Mesenchymal stem cell (in vitro differentiated cells and primary cell): Measurements from ENCODE around the gene NFASC.

Experiments used
- DNase-seq: peaks from one replicate; pipeline ENCODE4 v3.0.0-alpha.2; 2013
- H2AFZ ChIP-seq: one replicate; pipeline ENCODE4 v1.6.1; 2013; ENCODE audit warnings: low read depth, mild to moderate bottlenecking, control low read depth, inconsistent platforms, low read length, moderate library complexity
- H2AK5ac ChIP-seq: 2 replicates; pipeline ENCODE4 v1.6.1; 2013; ENCODE audit warnings: low read length, moderate library complexity, mild to moderate bottlenecking, inconsistent platforms; ENCODE audit not compliant: severe bottlenecking
- H2BK120ac ChIP-seq: one replicate; pipeline ENCODE4 v1.6.1; 2013; ENCODE audit warnings: low read depth, mild to moderate bottlenecking, inconsistent platforms, low read length, moderate library complexity
- H2BK12ac ChIP-seq, 2 experiments: one replicate each; pipeline ENCODE4 v1.6.1; 2013; ENCODE audit warnings: inconsistent platforms in 2 of 2, low read length in 2 of 2, mild to moderate bottlenecking in 2 of 2, moderate library complexity in 2 of 2, control low read depth in 1 of 2
- H2BK15ac ChIP-seq: one replicate; pipeline ENCODE4 v1.6.1; 2013; ENCODE audit warnings: mild to moderate bottlenecking, low read depth, inconsistent platforms; ENCODE audit not compliant: poor library complexity, severe bottlenecking
- H2BK5ac ChIP-seq: 2 replicates; pipeline ENCODE4 v1.6.1; 2013; ENCODE audit warnings: low read depth, mild to moderate bottlenecking, low read length, control low read depth, inconsistent platforms; ENCODE audit not compliant: poor library complexity, severe bottlenecking
- H3K14ac ChIP-seq, 2 experiments: one replicate each; pipeline ENCODE4 v1.6.1; 2013; ENCODE audit warnings: inconsistent platforms in 2 of 2, low read length in 2 of 2, control low read depth in 1 of 2, mild to moderate bottlenecking in 1 of 2, moderate library complexity in 1 of 2
- H3K18ac ChIP-seq, 2 experiments: one replicate each; pipeline ENCODE4 v1.6.1; 2013; ENCODE audit warnings: inconsistent platforms in 2 of 2, low read length in 2 of 2, control low read depth in 1 of 2, low read depth in 1 of 2, mild to moderate bottlenecking in 1 of 2
- H3K23ac ChIP-seq, 2 experiments: one replicate each; pipeline ENCODE4 v1.6.1; 2013; ENCODE audit warnings: inconsistent platforms in 2 of 2, low read length in 2 of 2, mild to moderate bottlenecking in 2 of 2, moderate library complexity in 2 of 2, control low read depth in 1 of 2
- H3K27ac ChIP-seq: 2 replicates; pipeline ENCODE4 v1.5.1; 2013; ENCODE audit warnings: mild to moderate bottlenecking, moderate library complexity, low read length, control low read depth, inconsistent platforms; ENCODE audit not compliant: poor library complexity, severe bottlenecking
- H3K27me3 ChIP-seq, 2 experiments: 2 replicates each; pipeline versions ENCODE4 v1.6.1 to v1.7.0; 2013; ENCODE audit warnings: low read length in 2 of 2, mild to moderate bottlenecking in 2 of 2, moderate library complexity in 2 of 2, control low read depth in 1 of 2, inconsistent platforms in 1 of 2; ENCODE audit not compliant: control insufficient read depth in 1 of 2, insufficient read depth in 1 of 2
- H3K36me3 ChIP-seq, 2 experiments: 2 replicates each; pipeline versions ENCODE4 v1.6.1 to v1.7.0; 2013; ENCODE audit warnings: low read length in 2 of 2, control low read depth in 1 of 2, inconsistent platforms in 1 of 2, low read depth in 1 of 2, mild to moderate bottlenecking in 1 of 2; ENCODE audit not compliant: insufficient read depth in 2 of 2, control insufficient read depth in 1 of 2
- H3K4ac ChIP-seq, 2 experiments: one replicate each; pipeline ENCODE4 v1.6.1; 2013; ENCODE audit warnings: inconsistent platforms in 2 of 2, low read length in 2 of 2, mild to moderate bottlenecking in 2 of 2, moderate library complexity in 2 of 2, control low read depth in 1 of 2, low read depth in 1 of 2
- H3K4me1 ChIP-seq: 2 replicates; pipeline ENCODE4 v1.6.1; 2013; ENCODE audit warnings: low read depth, low read length, control low read depth; ENCODE audit not compliant: control insufficient read depth, insufficient read depth
- H3K4me2 ChIP-seq: 2 replicates; pipeline ENCODE4 v1.6.1; 2013; ENCODE audit warnings: low read length, mild to moderate bottlenecking, inconsistent platforms; ENCODE audit not compliant: poor library complexity, severe bottlenecking
- H3K4me3 ChIP-seq, 2 experiments: 2 replicates each; pipeline versions ENCODE4 v1.5.1 to v1.7.0; 2013; ENCODE audit warnings: low read length in 2 of 2, mild to moderate bottlenecking in 2 of 2, control low read depth in 1 of 2, low read depth in 1 of 2; ENCODE audit not compliant: insufficient read depth in 1 of 2
- H3K79me1 ChIP-seq: replicated peaks from 2 replicates; pipeline ENCODE4 v1.6.1; 2013; ENCODE audit warnings: mild to moderate bottlenecking, control low read depth, low read length, inconsistent platforms; ENCODE audit not compliant: poor library complexity, severe bottlenecking
- H3K9ac ChIP-seq: 2 replicates; pipeline ENCODE4 v1.7.0; 2013; ENCODE audit warnings: mild to moderate bottlenecking, low read length, moderate library complexity
- H3K9me3 ChIP-seq: 2 replicates; pipeline ENCODE4 v1.7.0; 2013; ENCODE audit warnings: mild to moderate bottlenecking, low read length; ENCODE audit not compliant: control insufficient read depth
- H4K8ac ChIP-seq: one replicate; pipeline ENCODE4 v1.6.1; 2013; ENCODE audit warnings: inconsistent platforms, mild to moderate bottlenecking, low read length, moderate library complexity
- H4K91ac ChIP-seq: one replicate; pipeline ENCODE4 v1.6.1; 2013; ENCODE audit warnings: mild to moderate bottlenecking, low read length, inconsistent platforms
- WGBS: methylation state at CpG from one replicate; pipeline ENCODE4 v1.1.7; 2013; ENCODE audit warnings: mixed read lengths; 5-methylcytosine and 5-hydroxymethylcytosine counted together

NFASC gene

DNA sequence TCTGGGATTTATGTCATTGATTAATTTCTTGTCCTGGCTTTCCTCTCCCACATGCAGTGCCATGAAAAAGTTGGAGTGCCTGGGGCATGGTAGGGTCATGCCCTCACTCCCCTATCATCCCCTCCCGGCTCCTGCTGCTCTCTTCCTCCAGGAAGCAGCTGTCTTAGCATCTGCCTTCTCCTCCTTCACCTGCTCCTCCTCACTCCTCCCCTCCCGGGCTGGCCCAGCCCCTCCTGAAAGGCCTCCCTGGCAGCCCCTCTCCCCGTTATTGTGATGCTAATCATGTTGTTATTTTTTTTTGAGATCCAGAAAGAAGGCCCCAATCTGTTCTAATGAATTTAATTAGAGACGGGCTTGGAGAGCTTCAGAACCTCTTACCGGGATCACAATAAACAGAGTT lies 36.3 kb upstream of the NFASC start:
- H2AK5ac ChIP-seq, result no peak overlapping the region
- H3K36me3 ChIP-seq, result peaks cover 0 to 16% of the 10 kb centered on the region in 2 experiments
- no peak overlapping the region for H2BK15ac ChIP-seq
- H3K9me3 ChIP-seq, result no peaks in the 10 kb centered on the region
- 26% methylated on average over 4 of the region's 5 CpGs for WGBS
- no peak overlapping the region for H3K4me2 ChIP-seq
- no peak overlapping the region for H3K27ac ChIP-seq
- H4K91ac ChIP-seq, result no peak overlapping the region
- no peak overlapping the region for H4K8ac ChIP-seq
- no peak overlapping the region for H3K14ac ChIP-seq
- no peak overlapping the region for H2BK120ac ChIP-seq
- peaks cover 0 to 37% of the 10 kb centered on the region in 2 experiments for H3K27me3 ChIP-seq
- H3K4me1 ChIP-seq, result no peaks in the 10 kb centered on the region
- no peak overlapping the region for H2BK5ac ChIP-seq
- no peak overlapping the region for H3K4ac ChIP-seq
- H2AFZ ChIP-seq, result no peak overlapping the region
- H3K18ac ChIP-seq, result no peak overlapping the region
- no peak for DNase-seq
- H3K4me3 ChIP-seq, result no peak overlapping the region
- H3K9ac ChIP-seq, result no peak overlapping the region
- H3K23ac ChIP-seq, result no peak overlapping the region
- no peaks in the 10 kb centered on the region for H3K79me1 ChIP-seq
- no peak overlapping the region for H2BK12ac ChIP-seq

DNA sequence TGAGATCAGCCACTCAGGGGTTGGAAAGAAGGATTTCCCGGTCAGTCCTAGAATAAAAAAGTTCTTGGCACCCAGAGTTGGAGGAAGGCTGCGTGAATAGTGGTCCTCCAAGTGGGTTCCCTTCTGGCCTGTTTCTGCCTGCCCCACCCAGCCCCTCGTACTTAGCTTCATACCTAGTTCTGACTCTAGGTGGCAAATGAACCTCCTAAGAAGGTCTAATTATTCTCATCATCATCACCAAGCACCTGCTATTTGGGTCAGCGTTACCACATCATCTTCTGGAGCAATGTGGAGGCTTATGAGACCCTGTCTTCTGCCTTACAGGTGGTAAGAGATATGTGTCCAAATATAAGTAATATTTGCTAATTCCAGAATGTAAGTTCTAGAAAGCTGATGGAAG lies 35.9 kb upstream of the NFASC start:
- 40% methylated on average over 4 of the region's 4 CpGs for WGBS

DNA sequence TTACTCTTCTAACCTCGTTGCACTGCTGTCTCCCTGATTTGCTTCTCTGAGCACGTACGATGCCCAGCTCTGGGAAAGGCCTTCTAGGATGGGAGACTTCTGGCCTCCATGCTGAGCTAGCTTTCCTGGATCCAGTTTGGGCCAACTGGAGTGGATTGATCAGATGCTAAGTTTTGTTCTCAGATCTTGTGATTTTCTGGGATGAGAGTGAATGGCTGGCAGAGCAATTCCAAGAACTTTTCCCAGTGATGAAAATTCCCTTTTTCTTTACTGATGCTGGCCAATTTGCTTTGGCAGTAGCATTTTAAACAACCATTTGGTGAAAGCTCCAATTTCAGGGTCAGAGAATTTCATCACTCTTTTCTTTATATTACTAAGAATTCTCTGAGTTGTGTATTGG lies 34.9 kb upstream of the NFASC start:
- Histone ChIP-seq H3K4me2 (no peak overlapping the region), H2BK5ac (no peak overlapping the region), H2BK120ac (no peak overlapping the region), H2BK15ac (no peak overlapping the region), H3K23ac (no peak overlapping the region), H3K14ac (no peak overlapping the region), H3K9me3 (no peaks in the 10 kb centered on the region), H3K4me1 (no peaks in the 10 kb centered on the region), H3K36me3 (peaks cover 0 to 28% of the 10 kb centered on the region in 2 experiments), H3K4me3 (no peak overlapping the region), H2AK5ac (no peak overlapping the region), H3K79me1 (no peaks in the 10 kb centered on the region), H3K27ac (no peak overlapping the region), H4K8ac (no peak overlapping the region), H2BK12ac (no peak overlapping the region), H4K91ac (no peak overlapping the region), H3K4ac (no peak overlapping the region), H3K9ac (no peak overlapping the region), H3K27me3 (peaks cover 0 to 23% of the 10 kb centered on the region in 2 experiments), H2AFZ (no peak overlapping the region), H3K18ac (no peak overlapping the region)
- 76% methylated on average over 3 of the region's 3 CpGs for WGBS
- DNase-seq, result no peak

More for the DNA sequence above, 35.9 kb upstream of the NFASC start:
- no peak overlapping the region for H3K23ac ChIP-seq
- H2BK5ac ChIP-seq, result no peak overlapping the region
- H3K9ac ChIP-seq, result no peak overlapping the region
- H3K36me3 ChIP-seq, result peaks cover 0 to 18% of the 10 kb centered on the region in 2 experiments
- H3K79me1 ChIP-seq, result no peaks in the 10 kb centered on the region
- H2BK15ac ChIP-seq, result no peak overlapping the region
- no peak overlapping the region for H2BK120ac ChIP-seq
- no peak overlapping the region for H3K4ac ChIP-seq
- no peak overlapping the region for H2AFZ ChIP-seq
- no peak for DNase-seq
- H2BK12ac ChIP-seq, result no peak overlapping the region
- no peak overlapping the region for H2AK5ac ChIP-seq
- H3K9me3 ChIP-seq, result no peaks in the 10 kb centered on the region
- no peak overlapping the region for H4K8ac ChIP-seq
- peaks cover 0 to 33% of the 10 kb centered on the region in 2 experiments for H3K27me3 ChIP-seq
- no peak overlapping the region for H3K4me2 ChIP-seq
- no peak overlapping the region for H3K27ac ChIP-seq
- H3K4me1 ChIP-seq, result no peaks in the 10 kb centered on the region
- H3K14ac ChIP-seq, result no peak overlapping the region
- no peak overlapping the region for H3K4me3 ChIP-seq
- H3K18ac ChIP-seq, result no peak overlapping the region
- H4K91ac ChIP-seq, result no peak overlapping the region

DNA sequence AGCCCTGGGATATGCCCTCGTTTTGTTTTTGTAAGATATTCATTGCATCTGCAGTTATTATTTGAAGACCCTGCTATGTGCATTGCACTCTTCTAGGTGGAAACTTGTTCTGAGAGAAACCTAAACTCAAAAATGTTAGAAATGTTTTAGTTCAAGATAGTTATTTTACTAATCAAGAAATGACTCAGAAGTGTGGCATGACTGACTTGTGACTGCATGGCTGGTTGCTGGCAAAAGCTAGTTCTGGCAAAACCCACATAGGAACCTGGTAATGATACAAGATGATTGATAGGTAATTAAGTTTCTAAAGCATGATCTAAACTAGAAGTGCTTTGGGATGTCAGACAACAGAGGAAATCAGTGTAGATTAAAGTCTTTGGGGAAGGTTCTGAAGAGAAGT lies 33.8 kb upstream of the NFASC start:
- no peak overlapping the region for H2BK12ac ChIP-seq

More for the DNA sequence above, 33.8 kb upstream of the NFASC start:
- no peak overlapping the region for H3K4me3 ChIP-seq
- H3K4me2 ChIP-seq, result no peak overlapping the region
- H4K91ac ChIP-seq, result no peak overlapping the region
- H3K18ac ChIP-seq, result no peak overlapping the region
- no peak overlapping the region for H2BK15ac ChIP-seq
- peaks cover 0 to 13% of the 10 kb centered on the region in 2 experiments for H3K27me3 ChIP-seq
- no peak overlapping the region for H2AFZ ChIP-seq
- 58% methylated on average over 1 of the region's 1 CpG for WGBS
- H3K4me1 ChIP-seq, result no peaks in the 10 kb centered on the region
- H2BK120ac ChIP-seq, result no peak overlapping the region
- H2BK5ac ChIP-seq, result no peak overlapping the region
- H2AK5ac ChIP-seq, result no peak overlapping the region
- H3K23ac ChIP-seq, result no peak overlapping the region
- H3K79me1 ChIP-seq, result no peaks in the 10 kb centered on the region
- no peak overlapping the region for H3K14ac ChIP-seq
- no peak overlapping the region for H4K8ac ChIP-seq
- H3K27ac ChIP-seq, result no peak overlapping the region
- no peak overlapping the region for H3K4ac ChIP-seq
- no peak overlapping the region for H3K9ac ChIP-seq
- H3K36me3 ChIP-seq, result peaks cover 0 to 28% of the 10 kb centered on the region in 2 experiments
- no peak for DNase-seq
- no peaks in the 10 kb centered on the region for H3K9me3 ChIP-seq
